SK-N-SH (cell line): ENCODE data around the gene TMEM138. TPM values are rescaled to one million over a fixed set of nuclear protein-coding genes. Genes with fewer than 3 reads are reported as not detected.

ENCODE experiments used
- CTCF ChIA-PET: fragments of 300-600, 350-600 bp; formaldehyde crosslinking; extraction: SDS; loops from one replicate; lab custom pipeline; 2021; lab: Yijun Ruan, JAX
- POLR2A ChIA-PET: fragments of 350-600 bp; sonication (Branson Sonifier 250); formaldehyde crosslinking; extraction: SDS; loops from one replicate; lab custom pipeline; 2020; ENCODE audit warnings: antibody characterized with exemption, inconsistent platforms; lab: Yijun Ruan, JAX
- DNase-seq: peaks from one replicate; pipeline ENCODE4 v3.0.0; 2012
- H2AFZ ChIP-seq: fragments of 200-600 bp; sonication (generic); 2 replicates; pipeline ENCODE4 v1.8.1; 2016; ENCODE audit warnings: antibody characterized with exemption, mild to moderate bottlenecking, low read depth
- H3F3A ChIP-seq: fragments of 200-600 bp; sonication (generic); replicated peaks from 2 replicates; pipeline ENCODE3; 2016; ENCODE audit warnings: antibody characterized with exemption, mild to moderate bottlenecking; ENCODE audit not compliant: insufficient read depth
- H3K27ac ChIP-seq, 2 experiments: fragments of 200-500 bp in 1 of 2; fragments of 200-600 bp in 1 of 2; sonication (Bioruptor generic) in 1 of 2; sonication (generic), shearing (Covaris generic) in 1 of 2; 2 replicates each; pipeline versions ENCODE4 v1.5.1 to v1.6.1; 2014 to 2016; ENCODE audit warnings: low read depth in 2 of 2, inconsistent platforms in 1 of 2, low read length in 1 of 2, mild to moderate bottlenecking in 1 of 2, mixed read lengths in 1 of 2
- H3K27me3 ChIP-seq: fragments of 200-600 bp; sonication (generic), shearing (Covaris generic); 2 replicates; pipeline ENCODE4 v1.6.1; 2016; ENCODE audit warnings: mixed run types; ENCODE audit not compliant: insufficient read depth
- H3K36me3 ChIP-seq, 2 experiments: fragments of 200-500 bp in 1 of 2; fragments of 200-600 bp in 1 of 2; sonication (Bioruptor generic) in 1 of 2; sonication (generic) in 1 of 2; replicated peaks in 1 of 2; 2 replicates each; pipeline versions ENCODE3 to v1.5.1; 2014 to 2016; ENCODE audit warnings: low read length in 1 of 2, mild to moderate bottlenecking in 1 of 2; ENCODE audit not compliant: insufficient read depth in 2 of 2, control insufficient read depth in 1 of 2
- H3K4me1 ChIP-seq, 2 experiments: fragments of 200-500 bp in 1 of 2; fragments of 200-600 bp in 1 of 2; sonication (Bioruptor generic) in 1 of 2; sonication (generic), shearing (Covaris generic) in 1 of 2; 2 replicates each; pipeline versions ENCODE4 v1.5.1 to v1.6.1; 2014 to 2016; ENCODE audit warnings: low read depth in 1 of 2, low read length in 1 of 2, mixed run types in 1 of 2; ENCODE audit not compliant: insufficient read depth in 2 of 2, control insufficient read depth in 1 of 2
- H3K4me2 ChIP-seq: fragments of 200-600 bp; sonication (generic), shearing (Covaris generic); 2 replicates; pipeline ENCODE4 v1.6.1; 2017; ENCODE audit warnings: mixed run types
- H3K4me3 ChIP-seq, 2 experiments: fragments of 200-500 bp in 1 of 2; fragments of 200-600 bp in 1 of 2; sonication (Bioruptor generic) in 1 of 2; sonication (generic), shearing (Covaris generic) in 1 of 2; 2 replicates each; pipeline versions ENCODE4 v1.5.1 to v1.8.1; 2014 to 2016; ENCODE audit warnings: low read depth in 2 of 2, inconsistent platforms in 1 of 2, low read length in 1 of 2, mild to moderate bottlenecking in 1 of 2, mixed read lengths in 1 of 2, moderate library complexity in 1 of 2
- H3K79me2 ChIP-seq: fragments of 200-600 bp; sonication (generic); 2 replicates; pipeline ENCODE4 v1.8.1; 2017; ENCODE audit warnings: mild to moderate bottlenecking; ENCODE audit not compliant: insufficient read depth
- H3K9ac ChIP-seq: fragments of 200-600 bp; sonication (generic); 2 replicates; pipeline ENCODE4 v1.6.1; 2017; ENCODE audit warnings: mixed run types
- H3K9me2 ChIP-seq: fragments of 200-600 bp; sonication (generic); 2 replicates; pipeline ENCODE4 v1.6.1; 2017; ENCODE audit warnings: mixed run types
- H3K9me3 ChIP-seq: fragments of 200-600 bp; sonication (generic); 2 replicates; pipeline ENCODE4 v1.6.1; 2017; ENCODE audit warnings: mixed run types, mild to moderate bottlenecking, moderate library complexity
- H4K20me1 ChIP-seq: fragments of 200-600 bp; sonication (generic); 2 replicates; pipeline ENCODE4 v1.6.1; 2017; ENCODE audit warnings: mild to moderate bottlenecking, mixed run types; ENCODE audit not compliant: insufficient read depth
- ELF1 ChIP-seq: IDR thresholded peaks from 2 replicates; pipeline ENCODE4 v1.4.0; 2012
- FOSL2 ChIP-seq: IDR thresholded peaks from 2 replicates; pipeline ENCODE4 v1.4.0; 2012; ENCODE audit warnings: low read depth, mild to moderate bottlenecking, moderate library complexity, borderline replicate concordance
- FOXJ3 ChIP-seq: sonication (generic); formaldehyde crosslinking; IDR thresholded peaks from 2 replicates; pipeline ENCODE4 v1.5.1; 2020; ENCODE audit warnings: mild to moderate bottlenecking, missing genetic modification reagents
- FOXM1 ChIP-seq: IDR thresholded peaks from 2 replicates; pipeline ENCODE4 v1.4.0; 2012; ENCODE audit warnings: low read depth, mild to moderate bottlenecking
- JUND ChIP-seq: IDR thresholded peaks from 2 replicates; pipeline ENCODE4 v1.4.0; 2012
- SIN3A ChIP-seq: IDR thresholded peaks from 2 replicates; pipeline ENCODE4 v1.6.1; 2012; ENCODE audit warnings: low read depth, mild to moderate bottlenecking, low read length, moderate library complexity, borderline replicate concordance
- TCF12 ChIP-seq: IDR thresholded peaks from 2 replicates; pipeline ENCODE4 v1.4.0; 2012
- TEAD4 ChIP-seq: IDR thresholded peaks from 2 replicates; pipeline ENCODE4 v1.4.0; 2012; ENCODE audit warnings: mild to moderate bottlenecking, borderline replicate concordance; ENCODE audit not compliant: insufficient read depth
- WGBS: methylation state at CpG from one replicate; pipeline ENCODE4 v1.1.6; 2017; ENCODE audit warnings: low lambda C conversion rate; 5-methylcytosine and 5-hydroxymethylcytosine counted together
- polyA plus RNA-seq, 3 experiments: library from polyadenylated mRNA; depleted of rRNA; stranded (reverse); fragments of >200 nt; gene quantifications; 2 replicates each; pipeline ENCODE4 v1.2.3, GENCODE V29; 2012
- TF ChIP-seq, protein P1 (sequence below): IDR thresholded peaks from 2 replicates; pipeline ENCODE4; 2012
- TF ChIP-seq, protein P2 (sequence below): fragments of 150-350 bp; IDR thresholded peaks from 2 replicates; pipeline ENCODE4 v1.6.1; 2016; ENCODE audit warnings: mild to moderate bottlenecking, low read depth, low read length
- TF ChIP-seq, protein P3 (sequence below): IDR thresholded peaks from 2 replicates; pipeline ENCODE4 v1.4.0; 2012; ENCODE audit warnings: low read depth

Gene TMEM138
- polyA plus RNA-seq, 1 of the 3 experiments (the other 2 are of a cell fraction), result 82.2 TPM

DNA sequence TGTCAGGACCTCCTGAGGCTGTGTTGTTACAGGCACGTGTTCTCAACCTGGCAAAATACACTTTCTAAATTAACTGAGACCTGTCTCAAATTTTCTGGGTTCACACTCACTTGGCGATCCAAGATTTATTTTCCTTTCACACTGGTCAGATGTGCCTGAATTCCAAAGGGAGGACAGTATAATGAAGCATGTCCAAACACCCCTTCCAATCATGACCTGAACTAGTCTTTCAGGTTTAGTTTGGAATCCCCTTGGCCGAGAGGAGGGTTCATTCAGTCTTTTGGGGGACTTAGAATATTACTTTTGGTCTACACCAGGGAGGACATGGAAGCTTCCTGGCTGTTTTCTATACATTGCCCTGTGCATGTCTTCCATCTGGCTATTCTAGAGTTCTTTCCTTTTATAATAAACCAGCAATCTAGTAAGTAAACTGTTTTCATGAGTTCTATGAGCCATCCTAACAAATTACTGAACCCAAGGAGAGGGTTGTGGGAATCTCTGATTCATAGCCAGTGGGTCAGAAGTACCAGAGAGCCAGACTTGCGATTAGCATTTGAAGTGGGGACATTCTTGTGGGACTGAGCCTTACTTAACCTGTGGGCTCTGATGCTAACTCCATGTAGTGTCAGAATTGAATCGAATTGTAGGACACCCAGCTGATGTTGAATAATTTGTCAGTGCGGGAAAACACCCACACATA, 15.4 kb downstream of the TMEM138 start:
- Histone ChIP-seq H3K4me1 (peaks cover 0 to 7% of the 10 kb centered on the region in 2 experiments; a peak in 1 of 4 replicates), H3F3A (peaks cover 8% of the 10 kb centered on the region), H3K9me3 (peaks cover 8% of the 10 kb centered on the region; the same call in 1 of the 2 replicates), H3K36me3 (peaks cover 3 to 36% of the 10 kb centered on the region in 2 experiments), H3K4me2 (no peak overlapping the region), H3K9me2 (no peaks in the 10 kb centered on the region), H3K27me3 (no peaks in the 10 kb centered on the region), H3K4me3 (no peak overlapping the region), H3K79me2 (no peaks in the 10 kb centered on the region), H2AFZ (no peak overlapping the region), H3K27ac (no peak overlapping the region), H3K9ac (no peak overlapping the region), H4K20me1 (no peaks in the 10 kb centered on the region)
- CTCF ChIA-PET, result interaction anchor here (1.1 to 1.9 kb wide), 3 partner anchors 11 to 41 kb away, joined by 3 to 8 read pairs (median 3); no protein-coding TSS in a partner anchor
- TF ChIP-seq, protein P1, sequence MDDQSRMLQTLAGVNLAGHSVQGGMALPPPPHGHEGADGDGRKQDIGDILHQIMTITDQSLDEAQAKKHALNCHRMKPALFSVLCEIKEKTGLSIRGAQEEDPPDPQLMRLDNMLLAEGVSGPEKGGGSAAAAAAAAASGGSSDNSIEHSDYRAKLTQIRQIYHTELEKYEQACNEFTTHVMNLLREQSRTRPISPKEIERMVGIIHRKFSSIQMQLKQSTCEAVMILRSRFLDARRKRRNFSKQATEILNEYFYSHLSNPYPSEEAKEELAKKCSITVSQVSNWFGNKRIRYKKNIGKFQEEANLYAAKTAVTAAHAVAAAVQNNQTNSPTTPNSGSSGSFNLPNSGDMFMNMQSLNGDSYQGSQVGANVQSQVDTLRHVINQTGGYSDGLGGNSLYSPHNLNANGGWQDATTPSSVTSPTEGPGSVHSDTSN, result no peak
- TF ChIP-seq ELF1, result no peak
- no peak for TF ChIP-seq FOXM1
- no peak for TF ChIP-seq TEAD4
- TF ChIP-seq, protein P2, sequence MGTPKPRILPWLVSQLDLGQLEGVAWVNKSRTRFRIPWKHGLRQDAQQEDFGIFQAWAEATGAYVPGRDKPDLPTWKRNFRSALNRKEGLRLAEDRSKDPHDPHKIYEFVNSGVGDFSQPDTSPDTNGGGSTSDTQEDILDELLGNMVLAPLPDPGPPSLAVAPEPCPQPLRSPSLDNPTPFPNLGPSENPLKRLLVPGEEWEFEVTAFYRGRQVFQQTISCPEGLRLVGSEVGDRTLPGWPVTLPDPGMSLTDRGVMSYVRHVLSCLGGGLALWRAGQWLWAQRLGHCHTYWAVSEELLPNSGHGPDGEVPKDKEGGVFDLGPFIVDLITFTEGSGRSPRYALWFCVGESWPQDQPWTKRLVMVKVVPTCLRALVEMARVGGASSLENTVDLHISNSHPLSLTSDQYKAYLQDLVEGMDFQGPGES, result no peak
- TF ChIP-seq, protein P3, sequence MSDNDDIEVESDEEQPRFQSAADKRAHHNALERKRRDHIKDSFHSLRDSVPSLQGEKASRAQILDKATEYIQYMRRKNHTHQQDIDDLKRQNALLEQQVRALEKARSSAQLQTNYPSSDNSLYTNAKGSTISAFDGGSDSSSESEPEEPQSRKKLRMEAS, result no peak
- TF ChIP-seq SIN3A, result no peak
- 89% methylated on average over 6 of the region's 6 CpGs for WGBS
- no peak for DNase-seq
- POLR2A ChIA-PET, result no interaction called here

DNA sequence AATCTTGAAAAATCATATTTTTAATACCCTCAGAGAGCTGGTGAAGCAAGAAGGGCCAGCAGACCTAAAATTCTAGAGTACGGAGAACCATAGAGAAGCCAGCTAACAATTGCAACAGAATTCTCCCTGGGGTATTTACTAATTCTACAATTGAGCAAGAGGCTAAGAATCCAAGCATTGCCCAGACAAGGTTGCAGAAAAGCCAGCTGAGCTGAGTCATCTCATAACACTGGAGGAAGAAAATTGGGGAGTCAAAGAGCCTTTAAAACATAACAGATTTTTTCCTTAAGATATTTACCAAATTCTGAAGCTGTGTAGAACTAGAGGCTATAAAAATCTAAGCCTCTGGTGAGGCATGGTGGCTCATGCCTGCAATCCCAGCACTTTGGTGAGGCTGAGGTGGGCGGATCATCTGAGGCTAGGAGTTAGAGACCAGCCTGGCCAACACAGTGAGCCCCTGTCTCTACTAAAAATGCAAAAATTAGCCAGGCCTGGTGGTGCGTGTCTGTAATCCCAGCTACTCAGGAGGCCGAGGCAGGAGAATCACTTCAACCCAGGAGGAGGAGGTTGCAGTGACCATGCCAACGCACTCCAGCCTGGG, 16.6 kb downstream of the TMEM138 start:
- H3K27me3 ChIP-seq, result no peaks in the 10 kb centered on the region
- no peak overlapping the region for H3K9ac ChIP-seq
- no peak overlapping the region for H3K4me3 ChIP-seq
- H3K27ac ChIP-seq, result no peak overlapping the region; a peak in 1 of 4 replicates
- H3K79me2 ChIP-seq, result no peaks in the 10 kb centered on the region
- H4K20me1 ChIP-seq, result no peaks in the 10 kb centered on the region
- 88% methylated on average over 5 of the region's 5 CpGs for WGBS
- H3K4me2 ChIP-seq, result no peak overlapping the region
- TF ChIP-seq TCF12, result 0 out of 2 replicates have a peak, but pooled peaks have one; percentile 18
- peak; percentile 54 for TF ChIP-seq JUND
- TF ChIP-seq FOSL2, result peak; percentile 63
- TF ChIP-seq FOXJ3, result no peak
- H2AFZ ChIP-seq, result no peak overlapping the region
- H3F3A ChIP-seq, result no peaks in the 10 kb centered on the region
- POLR2A ChIA-PET, result interaction anchor here (0.9 kb wide), 1 partner anchor 31 kb away, joined by 4 read pairs; no protein-coding TSS in a partner anchor
- no peaks in the 10 kb centered on the region for H3K9me3 ChIP-seq
- CTCF ChIA-PET, result no interaction called here
- peaks cover 0 to 29% of the 10 kb centered on the region in 2 experiments for H3K36me3 ChIP-seq
- no peak for DNase-seq
- no peaks in the 10 kb centered on the region for H3K9me2 ChIP-seq
- peaks cover 0 to 7% of the 10 kb centered on the region in 2 experiments; a peak in 1 of 4 replicates for H3K4me1 ChIP-seq
